HG03060 (cell line): ENCODE results near the gene SH3BP5.

ENCODE experiments used
- ATAC-seq: cut with Tn5 transposase; IDR thresholded peaks from one replicate; pipeline ENCODE4 v1.9.1; 2021; ENCODE audit warnings: low read depth, moderate number of reproducible peaks; ENCODE audit not compliant: unreplicated experiment

SH3BP5 gene

DNA sequence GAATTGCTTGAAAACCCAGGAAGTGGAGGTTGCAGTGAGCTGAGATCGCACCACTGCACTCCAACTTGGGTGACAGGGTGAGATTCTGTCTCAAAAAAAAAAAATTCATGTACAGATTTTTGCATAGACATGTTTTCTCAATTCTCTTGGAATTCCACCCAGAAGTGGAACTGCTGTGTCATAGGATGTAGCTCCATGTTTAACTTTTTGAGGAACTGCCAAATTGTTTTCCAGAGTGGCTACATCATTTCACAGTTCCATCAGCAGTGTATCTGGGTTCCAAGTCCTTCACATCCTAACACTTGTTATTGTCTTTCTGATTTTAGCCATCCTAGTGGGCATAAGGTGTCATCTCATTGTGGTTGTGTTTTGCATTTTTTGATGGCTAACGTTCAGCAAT is 116.4 kb downstream of the SH3BP5 start:
- no peak for ATAC-seq

DNA sequence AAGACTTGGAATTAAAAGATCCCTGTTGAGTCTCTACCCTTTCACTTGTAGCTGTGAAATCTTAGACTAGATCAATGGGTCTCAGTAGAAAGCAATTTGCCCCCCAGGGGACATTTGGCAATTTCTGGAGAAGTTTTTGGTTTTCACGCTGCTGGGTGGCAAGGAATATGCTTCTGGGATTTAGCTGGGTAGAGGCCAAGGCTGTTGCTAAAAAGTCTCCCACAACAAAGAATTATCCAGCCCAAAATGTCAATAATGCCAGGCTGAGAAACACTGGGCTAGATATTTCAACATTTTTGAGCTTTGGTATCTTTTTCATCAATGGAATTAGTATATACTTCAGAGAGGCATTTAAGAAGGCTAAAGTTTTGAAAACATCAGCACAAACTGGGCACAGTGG is 117.6 kb downstream of the SH3BP5 start:
- no peak for ATAC-seq

DNA sequence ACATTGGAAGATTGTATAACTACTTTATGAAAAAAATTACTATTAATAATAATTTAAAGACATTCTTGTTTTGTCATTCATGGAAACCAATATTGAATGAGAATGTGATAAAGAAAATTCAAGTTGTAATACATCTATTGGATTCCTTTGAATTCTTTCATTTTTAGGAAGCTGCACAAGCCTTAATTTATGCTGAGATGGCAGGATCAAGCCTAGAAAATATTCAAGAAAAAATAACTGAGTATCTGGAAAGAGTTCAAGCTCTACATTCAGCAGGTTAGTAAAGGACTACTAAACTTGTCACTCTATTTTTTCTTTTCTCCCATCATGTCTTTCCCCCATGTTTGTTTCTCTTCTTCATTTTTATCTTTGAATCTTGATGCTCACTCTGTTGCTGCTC is 120.4 kb downstream of the SH3BP5 start:
- no peak for ATAC-seq

DNA sequence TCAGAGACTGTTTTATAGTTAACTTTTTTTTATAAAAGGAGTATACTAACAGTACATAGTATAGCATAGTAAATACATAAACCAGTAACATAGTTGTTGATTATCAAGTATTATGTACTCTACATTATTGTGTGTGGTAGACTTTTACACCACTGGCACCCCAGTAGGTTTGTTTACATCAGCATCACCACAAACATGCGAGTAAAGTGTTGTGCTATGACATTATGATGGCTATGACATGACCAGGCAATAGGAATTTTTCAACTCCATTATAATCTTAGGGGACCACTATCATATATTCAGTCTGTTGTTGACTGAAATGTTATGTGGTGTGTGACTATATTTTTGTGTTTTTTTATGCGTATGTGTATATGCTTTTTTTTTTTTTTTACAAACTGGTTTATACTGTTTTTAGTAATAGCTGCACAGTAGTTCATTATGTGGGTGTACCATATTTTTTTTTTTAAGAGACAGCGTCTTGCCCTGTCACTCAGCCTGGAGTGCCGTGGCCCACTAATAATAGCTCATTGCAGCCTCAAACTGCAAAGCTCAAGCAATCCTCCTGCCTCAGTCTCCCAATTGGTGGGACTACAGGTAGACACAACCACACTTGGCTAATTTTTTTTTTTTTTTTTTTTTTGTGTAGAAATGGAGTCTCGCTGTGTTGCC is 124.4 kb downstream of the SH3BP5 start:
- ATAC-seq = no peak

DNA sequence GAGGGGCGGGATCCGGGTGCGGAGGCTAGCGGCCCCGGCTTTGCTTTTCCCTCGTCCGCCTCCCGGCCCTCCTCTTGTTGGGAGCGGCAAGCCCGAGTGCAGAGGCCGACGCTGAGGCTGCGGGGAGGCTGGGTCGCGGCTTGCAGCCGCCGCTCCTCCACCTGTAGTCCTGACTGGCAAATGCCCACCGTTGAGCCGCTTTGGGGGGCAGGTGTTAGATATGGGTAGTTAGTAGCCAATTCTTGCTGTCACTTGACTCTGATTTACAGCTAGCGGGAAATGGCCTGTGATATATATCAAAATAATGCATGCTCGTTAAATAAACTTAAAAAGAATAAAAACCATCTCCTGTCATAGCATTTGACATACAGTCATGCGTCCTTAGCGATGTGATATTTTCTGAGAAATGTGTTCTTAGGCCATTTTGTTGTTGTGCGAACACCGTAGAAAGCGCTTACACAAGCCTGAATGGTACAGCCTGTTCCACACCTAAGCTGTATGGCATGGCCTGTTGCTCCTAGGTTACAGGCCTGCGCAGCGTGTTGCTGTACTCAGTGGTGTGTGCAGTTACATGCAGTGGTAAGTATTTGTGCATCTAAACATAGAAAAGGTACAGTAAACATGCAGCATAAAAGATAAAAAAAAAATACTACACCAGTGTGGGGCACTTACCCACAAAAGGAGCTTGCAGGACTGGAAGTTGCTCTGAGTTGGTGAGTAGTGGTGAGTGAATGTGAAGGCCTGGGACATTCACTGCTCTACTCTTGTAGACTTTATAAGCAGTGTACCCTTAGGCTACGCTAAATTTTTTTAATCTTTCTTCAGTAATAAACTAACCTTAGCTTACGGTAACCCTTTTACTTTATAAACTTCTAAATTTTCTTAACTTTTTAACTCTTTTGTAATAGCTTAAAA is 125.5 kb downstream of the SH3BP5 start:
- ATAC-seq = no peak

DNA sequence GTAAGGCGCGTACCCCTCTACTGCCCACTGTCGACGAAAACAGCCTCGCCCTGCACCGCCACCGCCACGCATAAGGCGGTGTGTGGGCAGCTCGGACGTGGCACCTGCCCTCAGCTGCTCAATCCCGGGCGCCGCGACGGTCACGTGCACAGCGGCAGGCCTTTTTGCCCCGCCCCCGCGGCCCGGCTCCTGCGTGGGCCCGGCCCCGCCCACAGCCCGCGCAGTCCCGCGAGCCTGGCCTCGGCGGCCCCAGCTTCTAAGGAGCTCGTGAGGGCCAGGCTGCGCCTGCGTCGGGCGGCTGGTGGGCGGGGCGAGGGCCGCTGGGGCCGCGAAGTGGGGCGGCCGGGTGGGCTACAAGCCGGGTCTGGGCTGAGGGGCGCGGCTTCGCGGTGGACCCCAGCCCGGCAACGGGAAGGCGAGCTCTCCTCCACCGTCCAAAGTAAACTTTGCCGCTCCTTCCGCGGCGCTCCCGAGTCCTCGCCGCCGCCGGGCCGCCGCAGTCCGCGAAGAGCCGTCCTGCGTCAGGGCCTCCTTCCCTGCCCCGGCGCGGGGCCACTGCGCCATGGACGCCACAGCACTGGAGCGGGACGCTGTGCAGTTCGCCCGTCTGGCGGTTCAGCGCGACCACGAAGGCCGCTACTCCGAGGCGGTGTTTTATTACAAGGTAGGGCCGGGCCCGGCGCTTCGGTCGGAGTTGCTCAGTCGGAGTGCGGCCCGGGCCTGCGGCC is 126.3 kb downstream of the SH3BP5 start, which contains the start of gene CAPN7:
TSS of gene CAPN7 (plus strand) at position 313 of the 728 bp plus-strand sequence. CDS start at position 563, 250 bp downstream.
- peak; percentile 52 for ATAC-seq

DNA sequence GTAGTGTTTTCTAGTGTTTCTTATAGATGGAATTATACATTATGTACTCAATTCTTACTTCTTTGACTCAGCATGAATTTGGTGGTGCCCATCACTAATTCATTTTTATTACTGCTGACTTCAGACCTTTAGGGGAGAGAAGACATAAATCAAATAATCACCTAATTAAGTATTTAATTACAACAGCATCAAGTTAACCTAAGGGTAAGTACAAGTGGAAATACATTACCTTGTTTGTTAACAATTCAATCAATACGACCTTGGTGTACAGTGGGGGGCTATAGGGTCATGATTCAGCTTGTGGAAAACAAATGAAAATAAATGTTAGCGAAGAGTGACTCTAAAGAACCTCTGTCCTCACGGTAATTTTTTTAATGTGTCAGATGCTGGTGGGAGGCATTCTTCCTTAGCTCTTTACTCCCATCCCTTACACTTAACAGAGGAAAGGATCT is 126.9 kb downstream of the SH3BP5 start:
- no peak for ATAC-seq
